ENCODE results near the gene ADCY9.

ADCY9 gene

GRCh38 chr16:4087099-4087885, 28.9 kb downstream of the ADCY9 start:
- TF ChIP-seq, protein P1, sequence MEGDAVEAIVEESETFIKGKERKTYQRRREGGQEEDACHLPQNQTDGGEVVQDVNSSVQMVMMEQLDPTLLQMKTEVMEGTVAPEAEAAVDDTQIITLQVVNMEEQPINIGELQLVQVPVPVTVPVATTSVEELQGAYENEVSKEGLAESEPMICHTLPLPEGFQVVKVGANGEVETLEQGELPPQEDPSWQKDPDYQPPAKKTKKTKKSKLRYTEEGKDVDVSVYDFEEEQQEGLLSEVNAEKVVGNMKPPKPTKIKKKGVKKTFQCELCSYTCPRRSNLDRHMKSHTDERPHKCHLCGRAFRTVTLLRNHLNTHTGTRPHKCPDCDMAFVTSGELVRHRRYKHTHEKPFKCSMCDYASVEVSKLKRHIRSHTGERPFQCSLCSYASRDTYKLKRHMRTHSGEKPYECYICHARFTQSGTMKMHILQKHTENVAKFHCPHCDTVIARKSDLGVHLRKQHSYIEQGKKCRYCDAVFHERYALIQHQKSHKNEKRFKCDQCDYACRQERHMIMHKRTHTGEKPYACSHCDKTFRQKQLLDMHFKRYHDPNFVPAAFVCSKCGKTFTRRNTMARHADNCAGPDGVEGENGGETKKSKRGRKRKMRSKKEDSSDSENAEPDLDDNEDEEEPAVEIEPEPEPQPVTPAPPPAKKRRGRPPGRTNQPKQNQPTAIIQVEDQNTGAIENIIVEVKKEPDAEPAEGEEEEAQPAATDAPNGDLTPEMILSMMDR (IDR thresholded peaks at IDR 0.05; ENCODE audit: low read depth, low read length), result no peak
- no peak overlapping the region for H3K4me3 ChIP-seq (ENCODE audit: low read depth, low read length)

- TF ChIP-seq, protein P1 (IDR thresholded peaks at IDR 0.05; ENCODE audit: low read depth, low read length), result no peak
Observed at GRCh38 chr16:4086153-4086552, 30.1 kb downstream of the ADCY9 start.

GRCh38 chr16:4085405-4085970, 30.8 kb downstream of the ADCY9 start:
- TF ChIP-seq, protein P1 (IDR thresholded peaks at IDR 0.05; ENCODE audit: low read depth, low read length), result no peak
- no peak overlapping the region for H3K4me3 ChIP-seq (ENCODE audit: low read depth, low read length)

More at GRCh38 chr16:4086153-4086552, 30.1 kb downstream of the ADCY9 start:
- H3K4me3 ChIP-seq (ENCODE audit: low read depth, low read length), result no peak overlapping the region

- no peak overlapping the region for H3K4me3 ChIP-seq (ENCODE audit: low read depth, low read length)
- TF ChIP-seq, protein P1 (IDR thresholded peaks at IDR 0.05; ENCODE audit: low read depth, low read length), result no peak
Observed at GRCh38 chr16:4083347-4083870, 32.8 kb downstream of the ADCY9 start.

GRCh38 chr16:4082474-4083044, 33.7 kb downstream of the ADCY9 start:
- H3K4me3 ChIP-seq (ENCODE audit: low read depth, low read length), result no peak overlapping the region
- TF ChIP-seq, protein P1 (IDR thresholded peaks at IDR 0.05; ENCODE audit: low read depth, low read length), result no peak

DNA sequence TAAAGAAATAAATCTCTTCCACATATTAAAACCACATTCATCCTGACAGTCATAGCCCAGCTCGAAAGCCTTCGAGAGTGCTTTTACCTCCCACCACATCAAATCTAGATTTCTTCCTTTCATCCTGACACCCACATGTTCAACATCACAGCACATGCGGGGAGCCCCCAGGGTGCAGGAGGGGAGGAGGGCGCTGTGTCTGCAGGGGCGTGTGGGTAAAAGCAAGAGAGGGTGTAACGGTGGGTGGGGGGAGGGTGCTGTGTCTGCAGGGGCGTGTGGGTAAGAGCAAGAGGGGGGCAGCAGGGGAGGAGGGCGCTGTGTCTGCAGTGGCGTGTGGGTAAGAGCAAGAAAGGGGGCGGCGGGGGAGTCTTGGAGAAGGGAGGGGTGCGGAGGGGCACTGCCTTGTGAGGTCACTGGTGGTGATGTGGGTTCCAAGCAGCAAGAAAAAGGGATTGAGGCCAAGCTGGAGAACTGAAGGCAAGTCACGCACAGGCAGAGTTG, 34.7 kb downstream of the ADCY9 start:
- TF ChIP-seq, protein P1 (IDR thresholded peaks at IDR 0.05; ENCODE audit: low read depth, low read length), result no peak
- no peak overlapping the region for H3K4me3 ChIP-seq (ENCODE audit: low read depth, low read length)
